GM15510 (cell line): ENCODE data around the gene RTL3.

Experiments
- POLR2A ChIP-seq: IDR thresholded peaks from 3 replicates; pipeline ENCODE4 v1.6.1; 2011; ENCODE audit warnings: borderline replicate concordance; ENCODE audit not compliant: insufficient read length; ENCODE audit errors: extremely low read depth

RTL3 gene

DNA sequence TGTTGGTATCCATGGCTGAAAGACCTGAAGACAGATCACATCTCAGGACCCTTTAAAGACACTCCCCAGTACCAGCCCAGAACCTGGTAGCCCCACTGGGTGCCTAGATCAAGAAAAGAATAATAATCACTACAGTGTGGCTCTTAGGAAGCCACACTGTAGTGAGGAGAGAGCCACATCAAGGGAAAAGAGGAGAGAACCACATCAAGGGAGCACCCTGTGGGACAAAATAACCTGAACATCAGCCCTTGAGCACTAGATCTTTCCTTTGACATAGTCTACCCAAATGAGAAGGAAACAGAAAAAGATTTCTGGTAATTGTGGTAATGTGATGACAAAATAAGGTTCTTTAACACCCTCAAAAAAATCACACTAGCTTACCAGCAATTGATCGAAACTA, 15.3 kb downstream of the RTL3 start:
- no peak for TF ChIP-seq POLR2A

DNA sequence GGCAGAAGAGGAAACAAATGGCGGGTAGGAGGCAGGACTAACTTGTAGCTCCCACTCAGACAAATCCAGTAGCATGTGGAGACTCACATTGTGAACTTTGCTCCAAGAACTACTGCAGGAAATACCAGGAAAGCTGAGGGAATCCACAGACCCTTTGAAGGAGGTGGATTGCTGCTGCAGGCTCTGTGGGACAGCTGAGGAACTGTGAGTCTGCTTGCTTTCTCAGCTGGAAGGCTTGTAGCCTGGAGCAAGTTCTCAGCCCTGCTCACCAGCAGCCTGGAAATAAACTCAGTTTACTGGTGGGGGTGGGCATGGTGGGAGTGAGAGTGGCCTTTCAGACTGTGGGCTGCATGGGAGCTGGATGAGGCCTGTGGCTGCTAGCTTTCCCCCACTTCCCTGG, 16.0 kb downstream of the RTL3 start:
- TF ChIP-seq POLR2A = no peak

DNA sequence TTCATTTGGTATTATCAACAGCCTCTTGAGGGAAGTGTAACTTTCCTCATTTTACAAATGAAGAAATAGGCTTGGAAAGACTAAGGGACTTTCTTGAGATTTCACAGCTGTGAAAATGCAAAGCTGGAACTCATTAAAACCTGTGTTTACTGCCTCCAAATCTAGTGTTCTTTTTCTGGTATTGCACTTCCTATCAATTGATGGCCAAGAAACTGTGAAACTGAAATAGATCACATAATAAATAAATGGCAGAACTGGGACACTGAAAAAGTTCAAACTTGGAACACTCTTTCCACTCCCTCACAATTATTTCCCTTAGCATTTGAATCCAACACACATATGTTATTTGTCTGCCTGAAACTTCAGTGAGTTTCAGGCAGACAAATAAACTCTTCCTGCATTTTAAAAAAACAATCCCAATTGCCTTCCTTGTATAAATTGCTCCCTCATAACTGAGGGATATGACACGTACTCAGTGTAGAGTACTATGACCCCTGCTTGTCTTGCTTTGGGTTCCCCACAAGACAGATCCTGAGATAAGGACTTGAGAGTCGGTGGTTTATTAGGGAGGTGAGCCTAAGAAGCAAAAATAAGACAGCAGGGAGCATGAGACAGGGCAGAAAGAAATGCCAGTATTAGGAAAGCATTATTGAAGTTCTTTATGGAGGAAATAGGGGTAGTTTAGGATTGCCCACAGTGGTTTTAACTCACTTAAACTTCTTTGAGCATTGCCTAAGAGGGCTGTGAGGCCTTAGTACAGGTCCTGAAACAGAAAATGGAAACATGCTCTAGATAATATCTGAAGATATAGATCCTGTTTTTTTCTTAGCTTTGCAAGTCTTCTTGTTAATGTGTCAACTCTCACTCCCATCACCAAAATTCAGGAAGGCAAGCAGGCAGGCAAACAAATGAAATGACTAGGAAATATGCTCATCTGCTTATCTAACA, 33.9 kb downstream of the RTL3 start:
- TF ChIP-seq POLR2A = no peak

DNA sequence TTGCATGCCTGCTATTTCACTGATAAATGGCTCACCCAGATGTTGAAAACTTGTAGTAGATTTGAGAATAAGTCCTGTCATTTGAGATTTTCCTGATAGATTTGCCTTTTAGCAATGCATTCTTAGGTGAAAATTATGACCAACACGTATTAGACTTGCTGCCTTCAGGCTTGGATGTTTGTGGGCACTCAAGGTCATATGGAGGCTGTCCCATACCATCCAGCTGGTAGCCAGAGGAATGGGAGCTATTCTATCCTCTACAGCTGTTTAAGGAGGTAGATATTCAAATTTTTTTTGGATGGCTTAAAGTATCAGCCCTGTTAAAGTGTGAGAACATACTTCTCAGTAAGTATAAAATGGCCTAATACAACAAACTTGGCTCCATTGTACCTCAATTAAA, 34.7 kb downstream of the RTL3 start:
- no peak for TF ChIP-seq POLR2A

DNA sequence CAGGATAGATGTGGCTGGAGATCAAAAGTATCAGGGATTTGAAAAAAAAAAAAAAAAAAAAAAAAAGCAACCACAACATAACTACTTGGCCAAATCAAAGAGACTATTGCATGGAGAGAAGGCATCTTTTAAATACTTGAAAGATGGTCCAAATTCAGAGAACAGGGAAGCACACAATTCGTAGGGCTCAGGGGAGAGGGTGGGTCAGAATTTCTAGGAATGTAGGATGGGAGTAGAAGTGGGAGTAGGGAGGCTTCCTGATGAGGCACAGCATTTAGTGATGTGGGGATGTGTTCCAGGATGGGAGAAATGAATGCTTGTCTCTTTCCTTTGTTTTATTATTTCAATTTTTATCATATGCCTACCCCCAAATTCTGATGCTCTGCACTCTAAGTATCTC, 36.3 kb downstream of the RTL3 start:
- no peak for TF ChIP-seq POLR2A

DNA sequence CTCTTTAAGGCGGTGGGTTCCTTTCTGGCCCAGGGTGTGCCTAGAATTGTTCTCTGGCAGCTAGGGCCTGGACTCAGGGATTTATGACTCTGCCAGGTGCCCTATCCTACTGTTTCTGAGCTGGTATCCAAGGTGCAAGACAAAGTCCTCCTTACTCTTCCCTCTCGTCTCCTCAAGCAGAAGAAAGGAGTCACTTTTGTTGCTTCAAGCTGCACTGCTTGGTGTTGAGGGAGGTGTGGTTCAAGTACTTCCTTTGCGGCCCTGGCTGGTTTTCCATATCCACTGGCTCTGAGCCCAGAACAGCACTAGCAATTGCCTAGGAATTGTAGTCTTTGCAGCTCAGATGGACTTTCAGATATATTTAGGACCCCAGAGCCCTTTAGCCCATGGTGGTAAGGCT, 39.3 kb downstream of the RTL3 start:
- no peak for TF ChIP-seq POLR2A

DNA sequence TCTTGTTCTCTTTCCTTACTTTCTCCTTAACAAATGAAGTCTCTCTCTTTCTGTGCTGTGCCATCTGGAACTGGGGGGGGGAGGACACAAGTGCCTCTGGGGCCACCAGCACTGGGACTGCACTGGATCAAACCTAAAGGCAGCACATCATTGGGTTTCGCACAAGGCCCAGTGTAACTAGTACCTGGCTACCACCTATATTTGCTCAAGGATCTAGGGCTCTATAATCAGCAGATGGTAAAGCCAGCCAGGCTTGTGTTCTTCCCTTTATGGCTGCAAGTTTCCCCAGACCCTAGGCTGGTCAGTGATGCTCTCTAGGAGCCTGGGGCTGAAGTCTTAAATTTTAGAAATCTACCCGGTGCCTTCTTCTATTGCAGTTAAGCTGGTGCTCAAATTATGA, 40.1 kb downstream of the RTL3 start:
- TF ChIP-seq POLR2A = no peak

DNA sequence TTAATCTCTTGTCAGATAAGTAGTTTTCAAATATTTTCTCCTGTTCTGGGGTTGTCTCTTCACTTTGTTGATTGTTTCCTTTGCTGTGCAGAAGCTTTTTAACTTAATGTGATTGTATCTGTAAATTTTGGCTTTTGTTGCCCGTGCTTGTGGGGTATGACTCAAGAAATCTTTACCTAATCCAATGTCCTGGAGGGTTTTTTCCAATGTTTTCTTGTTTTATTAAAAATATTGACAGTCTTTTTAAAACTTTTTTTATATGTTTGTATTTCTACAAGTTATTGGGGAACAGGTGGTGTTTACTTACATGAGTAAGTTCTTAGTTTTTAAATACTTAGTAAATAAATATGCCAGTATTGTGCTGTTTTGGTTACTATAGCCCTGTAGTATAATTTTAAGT, 44.9 kb downstream of the RTL3 start:
- no peak for TF ChIP-seq POLR2A
